ENCODE measurements around the gene ELF4.

The ELF4 gene

DNA sequence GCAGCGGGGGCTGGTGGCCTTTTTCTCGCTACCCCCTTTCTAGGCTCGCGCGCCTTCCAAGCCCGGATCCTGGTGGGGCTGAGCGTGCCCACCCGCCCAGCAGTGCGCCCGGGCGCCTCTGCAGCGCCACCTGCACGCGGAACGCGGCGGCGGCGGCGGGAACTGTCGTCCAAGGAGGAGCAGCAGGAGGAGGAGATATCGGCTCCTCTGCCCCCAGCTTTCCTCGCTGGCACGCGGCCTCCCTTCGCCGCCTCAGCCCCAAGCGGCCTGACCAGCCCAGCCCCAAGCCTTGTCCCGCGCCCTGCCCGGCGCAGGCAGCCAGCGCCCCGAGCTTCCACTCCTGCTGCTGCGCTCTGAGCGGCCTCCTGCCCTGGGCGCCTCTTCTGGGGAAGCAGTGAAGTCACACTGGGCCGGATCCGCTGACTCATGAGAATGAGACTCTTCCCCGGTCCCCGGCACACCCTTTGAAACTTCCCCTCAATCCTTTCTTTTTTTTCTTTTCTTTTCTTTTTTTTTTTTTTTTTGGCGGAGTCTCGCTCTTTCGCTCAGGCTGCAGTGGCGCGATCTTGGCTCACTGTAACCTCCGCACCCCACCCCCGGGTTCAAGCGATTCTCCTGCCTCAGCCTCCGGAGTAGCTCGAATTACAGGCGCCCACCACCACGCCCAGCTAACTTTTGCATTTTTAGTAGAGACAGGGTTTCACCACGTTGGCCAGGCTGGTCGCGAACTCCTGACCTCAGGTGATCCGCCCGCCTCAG is 10.6 kb upstream of the ELF4 start (continued):
- TF ChIP-seq ZBTB17 (tag by site-specific recombination; IDR thresholded peaks at IDR 0.05) (peak; percentile 81), ZNF16 (tag by site-specific recombination; IDR thresholded peaks at IDR 0.05; ENCODE audit: low read depth) (no peak), ZNF660 (tag by site-specific recombination; IDR thresholded peaks at IDR 0.05) (peak; percentile 83), ZBTB48 (tag by site-specific recombination; IDR thresholded peaks at IDR 0.05) (no peak), ZNF404 (tag by site-specific recombination; IDR thresholded peaks at IDR 0.05) (no peak), OSR2 (tag by site-specific recombination; IDR thresholded peaks at IDR 0.05) (peak; percentile 22; the same call in 1 of the 2 replicates), ZNF221 (tag by site-specific recombination; IDR thresholded peaks at IDR 0.05; ENCODE audit: borderline replicate concordance) (no peak), KLF9 (tag by site-specific recombination; IDR thresholded peaks at IDR 0.05; ENCODE audit: low read depth) (no peak), ZNF169 (tag by site-specific recombination; IDR thresholded peaks at IDR 0.05) (no peak), ZNF518A (tag by site-specific recombination; conservative IDR thresholded peaks at IDR 0.05; ENCODE audit: low read depth) (no peak), ZNF19 (tag by site-specific recombination; IDR thresholded peaks at IDR 0.05; ENCODE audit: low read depth) (no peak), ZNF600 (tag by site-specific recombination; IDR thresholded peaks at IDR 0.05) (peak; percentile 40; the same call in 1 of the 2 replicates), ZNF26 (tag by site-specific recombination; IDR thresholded peaks at IDR 0.05) (no peak), ZNF776 (tag by site-specific recombination; IDR thresholded peaks at IDR 0.05; ENCODE audit: borderline replicate concordance) (no peak), MEIS1 (CRISPR knock-in tag; IDR thresholded peaks at IDR 0.05; ENCODE audit: borderline replicate concordance) (no peak), ZNF362 (tag by site-specific recombination; IDR thresholded peaks at IDR 0.05) (no peak), ZSCAN18 (tag by site-specific recombination; IDR thresholded peaks at IDR 0.05) (no peak), ZBTB6 (tag by site-specific recombination; IDR thresholded peaks at IDR 0.05) (no peak), GLI4 (tag by site-specific recombination; IDR thresholded peaks at IDR 0.05) (no peak), ZNF701 (tag by site-specific recombination; IDR thresholded peaks at IDR 0.05) (no peak), AEBP2 (tag by site-specific recombination; IDR thresholded peaks at IDR 0.05; ENCODE audit: borderline replicate concordance) (no peak), ZNF837 (tag by site-specific recombination; IDR thresholded peaks at IDR 0.05) (no peak), ZNF223 (tag by site-specific recombination; IDR thresholded peaks at IDR 0.05) (no peak), ZNF626 (tag by site-specific recombination; IDR thresholded peaks at IDR 0.05) (no peak), ZNF785 (tag by site-specific recombination; IDR thresholded peaks at IDR 0.05) (no peak), ZNF76 (tag by site-specific recombination; IDR thresholded peaks at IDR 0.05; ENCODE audit: borderline replicate concordance, low read depth) (no peak), ZNF664 (tag by site-specific recombination; IDR thresholded peaks at IDR 0.05) (no peak), SP2 (tag by site-specific recombination; IDR thresholded peaks at IDR 0.05) (no peak), PRDM1 (tag by site-specific recombination; IDR thresholded peaks at IDR 0.05) (peak; percentile 79)
